C4-2B (cell line): Measurements from ENCODE around the gene IL17RD.

Source experiments
- CTCF ChIP-seq: fragments of 450-650 bp; conservative IDR thresholded peaks from 2 replicates; pipeline ENCODE4 v1.5.1; 2017; ENCODE audit warnings: mild to moderate bottlenecking
- ZFX ChIP-seq: fragments of 450-650 bp; IDR thresholded peaks from 2 replicates; pipeline ENCODE4 v1.6.1; 2017

DNA sequence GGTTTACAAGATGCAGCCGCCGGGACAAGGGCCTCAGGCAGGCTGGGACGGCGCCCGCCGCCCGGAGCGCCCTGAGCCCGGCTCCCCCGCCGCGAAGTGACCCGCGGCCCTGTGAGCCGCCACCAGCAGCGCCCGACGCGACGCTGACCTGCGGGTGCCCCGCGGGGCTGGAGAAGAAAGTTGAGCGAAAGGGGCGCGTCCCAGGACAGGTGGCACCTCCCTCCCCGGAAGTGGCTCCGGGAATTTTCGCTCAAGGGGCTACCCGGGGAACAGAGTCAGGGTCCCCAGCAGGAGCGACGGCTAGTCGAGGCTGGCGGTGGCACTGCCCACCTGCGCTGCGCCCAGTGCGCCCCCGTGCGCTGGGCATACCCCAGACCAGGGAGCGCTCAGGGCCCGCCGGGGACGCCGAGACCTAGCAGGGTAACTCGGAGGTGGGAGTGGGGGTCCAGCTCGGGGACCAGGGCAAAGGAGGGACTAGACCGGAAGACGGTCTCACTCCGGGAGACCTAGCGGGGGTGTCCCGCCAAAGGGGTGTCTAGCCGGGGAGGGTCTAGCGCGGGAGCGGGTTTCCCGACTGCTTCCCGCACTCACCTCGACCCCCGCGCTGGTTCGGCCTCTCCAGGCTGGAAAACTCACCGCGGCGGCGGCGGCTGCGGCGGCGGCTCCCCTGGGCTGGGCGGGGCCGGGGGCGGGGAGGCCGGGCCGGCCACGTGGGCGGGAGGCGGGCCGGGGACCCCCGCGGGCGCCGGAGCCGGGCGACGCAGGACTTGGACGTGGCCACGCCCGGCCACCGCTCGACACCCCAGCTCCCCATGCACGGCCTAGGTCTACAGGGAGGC is 86.3 kb downstream of the IL17RD start:
- TF ChIP-seq CTCF (peak; percentile 27), ZFX (peak; percentile 17; the same call in 1 of the 2 replicates)
